DMS 273 treated with DMSO at 0.1 percent for 48 hours (cell line): ENCODE data around the gene ELMO1.

Source experiments
- DNase-seq: peaks from one replicate; lab custom pipeline; 2025; lab: John Stamatoyannopoulos, UW

ELMO1 gene

GRCh38 chr7:36918591-36918990, 530.1 kb downstream of the ELMO1 start:
- no peak for DNase-seq

GRCh38 chr7:36916619-36917018, 532.0 kb downstream of the ELMO1 start:
- no peak for DNase-seq

GRCh38 chr7:36916116-36916515, 532.5 kb downstream of the ELMO1 start:
- DNase-seq, result no peak

GRCh38 chr7:36911788-36912187, 536.9 kb downstream of the ELMO1 start:
- DNase-seq, result no peak

- no peak for DNase-seq
Observed at GRCh38 chr7:36910859-36911258, 537.8 kb downstream of the ELMO1 start.

- DNase-seq, result no peak
Observed at GRCh38 chr7:36910401-36910800, 538.3 kb downstream of the ELMO1 start.

- DNase-seq, result no peak
Observed at GRCh38 chr7:36906956-36907635, 541.6 kb downstream of the ELMO1 start.

- DNase-seq, result no peak
Observed at GRCh38 chr7:36906448-36906847, 542.2 kb downstream of the ELMO1 start.

- DNase-seq, result no peak
Observed at GRCh38 chr7:36905841-36906240, 542.8 kb downstream of the ELMO1 start.

GRCh38 chr7:36904802-36905201, 543.9 kb downstream of the ELMO1 start:
- no peak for DNase-seq

GRCh38 chr7:36904101-36904500, 544.6 kb downstream of the ELMO1 start:
- no peak for DNase-seq

- DNase-seq, result no peak
Observed at GRCh38 chr7:36900988-36901710, 547.5 kb downstream of the ELMO1 start.

- DNase-seq, result no peak
Observed at GRCh38 chr7:36898186-36898585, 550.5 kb downstream of the ELMO1 start.

- no peak for DNase-seq
Observed at GRCh38 chr7:36896956-36897590, 551.6 kb downstream of the ELMO1 start.

GRCh38 chr7:36896418-36896817, 552.2 kb downstream of the ELMO1 start:
- no peak for DNase-seq

GRCh38 chr7:36895192-36895591, 553.5 kb downstream of the ELMO1 start:
- no peak for DNase-seq

GRCh38 chr7:36894190-36894589, 554.5 kb downstream of the ELMO1 start:
- DNase-seq, result no peak

GRCh38 chr7:36889182-36889581, 559.5 kb downstream of the ELMO1 start:
- no peak for DNase-seq

- DNase-seq, result no peak
Observed at GRCh38 chr7:36887969-36888368, 560.7 kb downstream of the ELMO1 start.

GRCh38 chr7:36887233-36887632, 561.4 kb downstream of the ELMO1 start:
- no peak for DNase-seq

GRCh38 chr7:36884910-36885309, 563.8 kb downstream of the ELMO1 start:
- DNase-seq, result no peak

- no peak for DNase-seq
Observed at GRCh38 chr7:36884351-36884750, 564.3 kb downstream of the ELMO1 start.

GRCh38 chr7:36881233-36881874, 567.3 kb downstream of the ELMO1 start:
- DNase-seq, result no peak
